ENCODE data around the gene ABCA3.

The ABCA3 gene

DNA sequence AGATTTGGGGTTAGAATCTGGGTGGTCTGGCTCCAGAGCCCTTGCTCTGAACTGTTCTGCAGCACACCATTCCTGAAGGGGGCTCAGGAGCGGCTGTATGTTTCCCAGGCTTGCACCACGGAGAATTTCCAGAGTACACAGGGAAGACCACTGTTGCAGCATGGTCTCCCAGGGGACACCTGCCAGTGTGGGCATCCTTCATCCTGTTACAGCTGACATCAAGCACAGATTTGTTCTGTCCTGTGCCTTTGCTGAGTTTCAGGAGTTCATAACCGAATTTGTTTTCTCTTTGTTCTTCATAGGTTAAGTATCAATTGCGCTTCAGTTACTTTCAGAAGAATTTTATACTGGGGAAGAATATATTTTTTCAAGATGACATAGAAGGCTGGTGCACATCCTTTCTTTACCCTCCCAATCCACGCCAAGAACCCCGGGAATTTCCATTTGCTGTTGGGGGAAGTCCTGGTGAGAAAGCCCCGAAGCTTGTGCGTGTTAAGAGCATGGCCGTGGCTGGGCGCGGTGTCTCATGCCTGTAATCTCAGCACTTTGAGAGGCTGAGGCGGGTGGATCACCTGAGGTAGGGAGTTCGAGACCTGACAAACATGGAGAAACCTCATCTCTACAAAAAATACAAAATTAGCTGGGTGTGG is 26.3 kb upstream of the ABCA3 start:
- DNase-seq (ENCODE audit: insufficient read length, low spot score) (no peak), FAIRE-seq (no peak)
- TF ChIP-seq POLR2A (IDR thresholded peaks at IDR 0.05; ENCODE audit: low read depth, low read length): no peak

DNA sequence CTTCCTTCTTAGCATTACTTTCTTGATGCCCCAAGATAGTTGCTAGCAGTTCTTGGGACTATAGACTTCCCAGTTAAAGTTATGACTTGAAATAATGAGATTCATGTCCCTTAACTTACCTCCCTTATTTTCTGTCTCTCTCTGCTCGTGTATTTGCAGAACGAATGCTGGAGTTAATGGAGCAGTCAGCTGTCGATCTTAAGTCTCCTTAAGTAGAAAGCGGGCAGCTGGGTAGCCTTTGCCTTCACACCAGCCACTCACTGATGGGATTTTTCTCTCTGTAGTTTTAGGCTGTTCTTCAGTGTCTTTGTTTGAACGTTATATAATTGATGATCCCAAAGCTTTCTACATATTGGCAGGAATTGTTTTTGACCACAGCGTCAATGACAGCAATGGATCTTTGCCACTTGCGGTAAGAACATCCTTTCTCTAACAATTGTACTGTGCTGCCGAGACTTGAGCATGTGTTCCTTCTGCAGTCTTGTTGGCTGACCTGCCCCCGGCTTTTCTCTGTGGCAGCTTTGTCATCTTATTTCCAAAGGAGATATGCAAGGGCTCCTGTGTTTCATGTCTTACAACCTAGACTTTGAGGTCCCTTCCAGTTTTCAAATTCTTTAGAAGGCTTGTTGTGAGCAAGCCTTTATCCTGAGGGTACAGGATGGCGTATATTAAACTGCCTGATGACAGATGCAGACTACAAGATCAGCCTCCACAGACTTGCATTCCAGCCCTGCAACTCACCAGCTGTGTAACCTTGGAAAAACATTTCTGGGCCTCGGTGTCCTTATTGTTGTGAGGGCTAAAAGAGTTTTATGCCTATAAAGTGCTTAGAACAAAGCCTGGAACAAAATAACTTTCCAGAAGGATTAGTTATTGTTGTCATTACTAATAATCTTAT is 25.1 kb upstream of the ABCA3 start:
- peak; percentile 33 for FAIRE-seq

DNA sequence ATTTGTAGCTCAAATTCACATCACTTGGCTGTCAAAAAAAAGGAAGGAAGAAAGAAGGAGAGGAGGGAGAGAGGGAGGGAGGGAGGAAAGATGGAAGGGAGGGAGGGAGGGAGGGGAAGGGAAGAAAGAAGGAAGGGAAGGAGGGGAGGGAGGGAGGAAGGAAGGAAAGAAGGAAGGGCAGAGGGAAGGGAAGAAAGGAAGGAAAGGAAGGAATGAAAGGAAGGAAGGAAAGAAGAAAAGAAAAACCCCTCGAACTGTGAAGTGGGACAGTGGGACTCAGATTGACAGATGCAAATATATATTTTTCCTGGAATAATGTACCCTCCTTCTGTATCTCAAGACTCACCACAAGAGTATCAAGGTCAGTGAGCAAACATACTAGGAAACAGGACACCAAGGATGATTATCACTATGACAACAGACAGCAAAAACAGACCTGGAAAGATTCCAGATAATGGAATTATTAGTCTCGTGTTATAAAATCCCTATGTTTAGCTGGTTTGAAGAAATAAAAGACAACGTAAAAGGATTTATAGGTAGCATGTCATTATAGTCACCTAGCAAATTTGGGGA is 24.2 kb upstream of the ABCA3 start:
- DNase-seq (ENCODE audit: insufficient read length, low spot score) (no peak), FAIRE-seq (no peak)
- no peak for TF ChIP-seq POLR2A (IDR thresholded peaks at IDR 0.05; ENCODE audit: low read depth, low read length)

More for the DNA sequence above, 25.1 kb upstream of the ABCA3 start:
- DNase-seq (ENCODE audit: insufficient read length, low spot score): no peak
- TF ChIP-seq POLR2A (IDR thresholded peaks at IDR 0.05; ENCODE audit: low read depth, low read length): no peak

DNA sequence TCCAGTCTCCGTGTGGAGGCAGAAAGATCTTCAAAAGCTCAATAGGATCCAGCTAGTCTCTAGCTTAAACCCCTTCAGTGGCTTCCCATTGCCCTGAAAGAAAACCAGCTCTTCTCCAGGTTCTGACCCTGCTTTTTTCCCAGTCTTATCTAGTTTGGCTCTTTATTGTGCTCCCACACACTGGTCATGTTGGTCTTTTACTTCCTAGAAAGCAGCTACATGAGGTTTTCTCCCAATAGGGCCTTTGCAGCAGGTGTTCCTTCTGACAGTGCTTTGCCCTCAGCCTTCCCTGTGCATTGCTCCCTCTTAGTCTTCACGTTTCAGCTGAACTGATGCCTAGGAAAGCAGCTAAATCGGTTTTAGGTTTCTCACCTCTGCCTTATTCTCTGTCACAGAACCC is 21.7 kb upstream of the ABCA3 start:
- TF ChIP-seq POLR2A (IDR thresholded peaks at IDR 0.05; ENCODE audit: low read depth, low read length): no peak
- FAIRE-seq (no peak), DNase-seq (ENCODE audit: insufficient read length, low spot score) (no peak)

DNA sequence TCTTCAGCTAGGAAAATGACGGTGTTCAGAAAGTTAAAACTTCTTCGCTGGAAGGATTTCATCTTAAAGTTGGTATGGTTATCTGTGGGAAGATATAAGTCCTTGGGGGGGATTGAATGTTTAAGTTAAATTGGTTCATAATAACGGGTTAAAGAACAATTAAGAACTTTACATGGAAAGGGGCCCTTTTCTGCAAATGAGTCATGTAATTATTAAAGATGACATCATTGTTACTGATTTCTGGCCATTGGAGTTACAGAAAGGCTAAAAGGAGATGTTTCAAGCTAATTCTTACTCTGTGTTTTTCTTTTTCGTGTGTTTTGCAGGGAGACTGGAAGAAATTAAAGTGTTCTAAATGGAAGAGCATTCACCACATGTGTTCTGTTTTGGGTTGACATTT is 20.6 kb upstream of the ABCA3 start:
- DNase-seq (ENCODE audit: insufficient read length, low spot score) (no peak), FAIRE-seq (no peak)
- no peak for TF ChIP-seq POLR2A (IDR thresholded peaks at IDR 0.05; ENCODE audit: low read depth, low read length)

DNA sequence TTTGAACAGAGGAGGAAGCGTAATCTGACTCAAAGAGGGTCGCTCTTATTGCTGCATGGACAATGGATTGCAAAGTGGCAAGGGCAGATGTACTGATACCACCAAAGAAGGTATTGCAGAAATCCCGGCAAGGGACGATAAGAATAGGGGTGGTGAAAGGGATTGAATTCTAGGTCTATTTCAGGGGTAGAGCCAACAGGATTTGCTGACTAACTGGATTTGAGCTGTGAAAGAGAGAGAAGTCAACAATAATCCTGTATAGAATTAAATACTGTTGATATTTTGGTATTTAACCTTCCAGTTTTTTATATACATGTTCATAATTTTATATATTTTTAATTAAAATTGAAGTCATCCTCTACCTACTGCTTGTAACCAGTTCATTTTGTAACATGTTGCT is 19.4 kb upstream of the ABCA3 start:
- FAIRE-seq (no peak), DNase-seq (ENCODE audit: insufficient read length, low spot score) (no peak)
- TF ChIP-seq POLR2A (IDR thresholded peaks at IDR 0.05; ENCODE audit: low read depth, low read length): no peak

DNA sequence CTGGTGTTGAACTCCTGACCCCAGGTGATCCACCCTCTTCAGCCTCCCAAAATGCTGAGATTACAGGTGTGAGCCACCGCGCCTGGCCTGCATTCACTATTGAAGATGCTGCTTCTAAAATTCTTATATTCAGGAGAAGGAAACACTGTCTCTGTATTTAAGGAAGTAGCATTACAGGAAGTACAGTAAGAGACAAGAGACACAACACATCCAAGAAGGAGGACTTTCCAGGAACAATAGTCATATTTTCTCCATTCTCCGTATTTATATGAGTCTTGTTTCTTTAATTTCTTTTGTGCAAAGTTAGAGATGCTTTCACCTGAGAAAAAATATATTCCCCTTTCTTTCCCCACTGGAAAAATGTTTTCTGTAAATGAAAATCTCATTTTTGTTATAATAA is 18.3 kb upstream of the ABCA3 start:
- no peak for TF ChIP-seq POLR2A (IDR thresholded peaks at IDR 0.05; ENCODE audit: low read depth, low read length)
- FAIRE-seq: no peak
- DNase-seq (ENCODE audit: insufficient read length, low spot score): no peak

DNA sequence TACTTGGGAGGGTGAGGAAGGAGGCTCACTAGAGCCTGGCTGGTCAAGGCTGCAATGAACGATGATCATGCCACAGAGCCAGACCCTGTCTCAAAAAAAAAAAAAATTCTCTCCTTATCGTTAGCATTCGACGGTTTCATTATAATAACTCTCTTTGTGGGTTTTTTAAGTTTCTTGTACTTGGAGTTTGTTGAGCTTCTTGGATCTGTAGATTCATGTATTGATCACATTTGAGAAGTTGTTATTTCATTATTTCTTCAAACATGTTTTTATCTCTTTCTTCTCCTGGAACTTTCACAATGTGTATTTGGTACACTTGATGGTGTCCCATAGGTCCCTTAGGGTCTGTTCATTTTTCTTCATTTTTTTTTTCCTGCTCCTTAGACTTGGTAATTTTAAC is 16.8 kb upstream of the ABCA3 start:
- no peak for TF ChIP-seq POLR2A (IDR thresholded peaks at IDR 0.05; ENCODE audit: low read depth, low read length)
- no peak for DNase-seq (ENCODE audit: insufficient read length, low spot score)
- FAIRE-seq: no peak

DNA sequence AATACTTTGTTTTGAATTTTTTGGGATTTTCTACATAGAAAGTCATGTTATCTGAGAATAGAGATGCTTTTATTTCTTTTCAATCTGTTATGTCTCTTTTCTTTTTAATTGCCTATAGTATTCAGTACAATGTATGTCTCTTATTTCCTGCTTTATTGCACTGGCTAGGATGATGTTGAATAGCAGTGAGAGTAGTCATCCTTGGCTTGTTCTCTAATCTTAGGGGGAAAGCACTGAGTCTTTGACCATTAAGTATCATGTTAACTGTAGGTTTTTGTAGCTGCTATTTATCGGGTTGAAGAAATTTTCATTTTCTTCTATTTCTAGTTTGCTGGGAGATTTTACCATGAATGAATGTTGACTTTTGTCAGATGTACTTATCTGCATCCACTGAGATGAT is 10.0 kb upstream of the ABCA3 start:
- TF ChIP-seq POLR2A (IDR thresholded peaks at IDR 0.05; ENCODE audit: low read depth, low read length): no peak
- DNase-seq (ENCODE audit: insufficient read length, low spot score) (no peak), FAIRE-seq (no peak)

DNA sequence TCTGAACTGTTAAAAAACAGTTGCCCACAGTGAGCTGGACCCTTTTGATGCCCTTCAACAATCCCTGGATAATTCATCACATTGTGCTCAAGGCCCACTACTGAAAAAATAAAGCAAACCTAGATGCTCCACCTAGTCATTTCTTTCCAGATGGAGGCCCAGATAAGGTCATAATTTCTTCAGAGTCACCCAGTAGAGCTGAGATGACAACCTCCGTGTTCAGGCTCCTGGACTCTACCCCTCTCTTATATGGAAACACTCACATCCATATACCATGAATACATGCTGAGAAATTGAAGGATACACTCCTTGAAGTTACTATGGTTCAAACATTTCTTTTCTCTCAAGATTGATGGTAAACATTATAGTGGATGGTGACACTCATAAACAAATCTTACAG is 2.7 kb upstream of the ABCA3 start:
- no peak for DNase-seq (ENCODE audit: insufficient read length, low spot score)
- TF ChIP-seq POLR2A (IDR thresholded peaks at IDR 0.05; ENCODE audit: low read depth, low read length): no peak
- FAIRE-seq: no peak

DNA sequence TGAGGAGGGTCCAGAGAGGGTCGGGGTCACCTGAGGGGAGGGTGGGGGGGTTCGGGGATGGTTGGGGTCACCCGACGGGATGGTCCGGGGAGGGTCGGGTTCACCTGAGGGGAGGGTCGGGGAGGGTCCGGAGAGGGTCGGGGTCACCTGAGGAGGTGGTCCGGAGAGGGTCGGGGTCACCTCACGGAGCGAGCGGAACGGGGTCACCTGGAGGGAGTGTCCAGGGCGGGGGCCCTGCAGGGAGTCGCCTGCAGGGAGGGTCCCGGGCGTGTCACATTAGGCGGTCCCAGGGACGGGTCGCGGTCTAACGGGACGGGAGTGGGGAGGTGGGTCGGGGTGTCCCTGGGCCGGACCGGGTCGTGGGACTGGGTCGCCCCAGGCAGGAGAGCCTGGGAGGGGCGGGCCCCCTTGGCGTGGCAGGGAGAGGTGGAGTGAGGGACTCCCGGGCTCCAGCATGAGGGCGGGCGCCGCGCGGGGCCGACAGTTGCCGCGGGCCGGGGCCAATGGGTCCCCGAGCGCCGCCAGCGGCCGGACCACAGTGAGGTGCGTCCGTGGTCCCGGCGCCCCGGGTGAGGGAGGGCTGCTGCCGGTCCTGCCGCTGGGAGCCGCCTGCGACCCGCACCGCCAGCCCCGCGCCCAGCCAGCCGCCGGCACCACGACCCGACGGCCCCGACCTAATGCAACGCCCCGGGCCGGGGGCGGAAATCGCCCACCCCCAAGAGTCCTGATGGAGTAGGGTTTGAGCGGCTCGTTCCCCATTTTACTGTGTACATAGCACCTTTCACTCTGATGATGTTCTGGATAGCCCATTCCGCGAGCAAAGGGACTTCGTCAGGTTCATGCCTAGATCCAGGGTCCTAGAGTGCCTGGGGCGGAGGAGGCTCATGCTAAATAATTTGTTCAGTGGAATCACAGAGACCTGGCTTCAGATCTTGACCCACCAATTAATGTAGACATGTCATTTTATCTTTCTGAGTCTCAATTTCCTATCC is 1.2 kb upstream of the ABCA3 start:
- no peak for DNase-seq (ENCODE audit: insufficient read length, low spot score)
- no peak for TF ChIP-seq POLR2A (IDR thresholded peaks at IDR 0.05; ENCODE audit: low read depth, low read length)
- FAIRE-seq: no peak

DNA sequence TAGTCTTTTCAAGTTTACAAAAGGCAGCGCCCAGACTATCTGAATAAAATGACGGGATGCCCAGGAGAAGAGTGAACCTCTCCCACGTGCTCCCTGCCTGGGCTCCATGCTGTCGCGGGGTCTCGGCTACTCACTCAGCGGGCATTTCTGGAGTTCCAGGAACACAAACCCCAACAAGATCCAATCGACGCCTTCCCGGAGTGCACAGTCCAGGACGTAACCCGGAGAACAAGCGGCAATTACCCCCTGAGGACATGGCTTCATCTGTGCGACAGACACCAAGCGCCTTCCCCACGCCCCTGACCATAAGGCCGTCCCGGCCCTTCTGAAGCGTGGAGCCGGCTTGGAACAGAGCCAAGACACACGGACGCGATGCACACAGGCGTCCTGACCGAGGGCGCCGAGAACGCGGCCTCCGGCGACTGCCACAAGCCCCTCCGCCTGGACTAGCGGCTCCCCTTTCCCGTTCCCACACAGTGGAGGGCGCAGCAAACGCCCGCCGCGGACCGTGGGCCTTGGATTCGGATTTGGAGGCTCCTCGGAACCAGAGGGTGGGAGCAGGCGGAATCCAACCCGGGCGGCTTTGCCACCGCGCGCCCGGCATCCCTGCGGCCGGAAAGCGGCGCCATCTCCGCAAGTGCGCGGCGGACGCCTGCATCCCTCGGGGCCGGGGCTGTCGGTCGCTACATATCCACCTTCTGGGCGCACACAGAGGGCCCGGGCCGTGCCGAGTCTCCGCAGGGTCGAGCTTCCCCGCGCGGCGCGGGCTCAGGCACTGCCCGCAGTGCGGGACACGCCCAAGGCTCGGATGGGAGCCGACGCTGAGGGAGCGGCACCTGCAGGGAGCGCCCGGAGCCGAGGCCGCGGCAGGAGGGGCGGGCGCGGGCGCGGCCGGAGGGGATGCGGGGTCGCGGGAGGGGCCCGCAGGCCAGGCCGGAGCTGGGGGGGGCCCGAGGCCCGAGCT is 725 bp downstream of the ABCA3 start:
- peak; percentile 44 for DNase-seq (ENCODE audit: insufficient read length, low spot score)
- FAIRE-seq: no peak

More for the DNA sequence above, 725 bp downstream of the ABCA3 start:
- no peak for TF ChIP-seq POLR2A (IDR thresholded peaks at IDR 0.05; ENCODE audit: low read depth, low read length)
